Measurements from ENCODE around the gene TM9SF3.

Gene TM9SF3

DNA sequence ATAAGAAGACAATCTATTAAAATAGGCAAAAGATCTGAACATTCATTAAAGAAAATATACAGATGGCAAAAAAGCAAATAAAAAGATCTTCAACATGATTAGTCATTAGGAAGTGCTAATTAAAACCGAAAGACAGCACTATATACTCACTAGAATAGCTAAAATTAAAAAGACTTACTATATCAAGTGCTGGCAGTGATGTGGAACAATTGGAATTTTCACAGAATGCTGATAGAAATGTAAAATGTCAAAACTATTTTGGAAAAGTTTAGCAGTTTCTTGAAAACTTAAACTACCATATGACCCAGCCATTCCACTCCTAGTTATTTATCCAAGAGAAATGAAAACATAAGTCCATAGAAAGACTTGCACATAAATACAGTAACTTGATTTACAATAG, 48.1 kb downstream of the TM9SF3 start:
- TF ChIP-seq, protein P1, sequence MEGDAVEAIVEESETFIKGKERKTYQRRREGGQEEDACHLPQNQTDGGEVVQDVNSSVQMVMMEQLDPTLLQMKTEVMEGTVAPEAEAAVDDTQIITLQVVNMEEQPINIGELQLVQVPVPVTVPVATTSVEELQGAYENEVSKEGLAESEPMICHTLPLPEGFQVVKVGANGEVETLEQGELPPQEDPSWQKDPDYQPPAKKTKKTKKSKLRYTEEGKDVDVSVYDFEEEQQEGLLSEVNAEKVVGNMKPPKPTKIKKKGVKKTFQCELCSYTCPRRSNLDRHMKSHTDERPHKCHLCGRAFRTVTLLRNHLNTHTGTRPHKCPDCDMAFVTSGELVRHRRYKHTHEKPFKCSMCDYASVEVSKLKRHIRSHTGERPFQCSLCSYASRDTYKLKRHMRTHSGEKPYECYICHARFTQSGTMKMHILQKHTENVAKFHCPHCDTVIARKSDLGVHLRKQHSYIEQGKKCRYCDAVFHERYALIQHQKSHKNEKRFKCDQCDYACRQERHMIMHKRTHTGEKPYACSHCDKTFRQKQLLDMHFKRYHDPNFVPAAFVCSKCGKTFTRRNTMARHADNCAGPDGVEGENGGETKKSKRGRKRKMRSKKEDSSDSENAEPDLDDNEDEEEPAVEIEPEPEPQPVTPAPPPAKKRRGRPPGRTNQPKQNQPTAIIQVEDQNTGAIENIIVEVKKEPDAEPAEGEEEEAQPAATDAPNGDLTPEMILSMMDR (IDR thresholded peaks at IDR 0.05; ENCODE audit: control extremely low read depth, extremely low read depth, low read depth, missing control alignments): no peak
- DNase-seq (ENCODE audit: extremely low spot score): no peak
- ChIA-PET POLR2A (no interaction called here), CTCF (interaction anchor here (1.2 to 1.3 kb wide), 2 partner anchors 25 to 143 kb away, joined by 3 to 5 read pairs; partner anchors contain the start of gene TLL2)

DNA sequence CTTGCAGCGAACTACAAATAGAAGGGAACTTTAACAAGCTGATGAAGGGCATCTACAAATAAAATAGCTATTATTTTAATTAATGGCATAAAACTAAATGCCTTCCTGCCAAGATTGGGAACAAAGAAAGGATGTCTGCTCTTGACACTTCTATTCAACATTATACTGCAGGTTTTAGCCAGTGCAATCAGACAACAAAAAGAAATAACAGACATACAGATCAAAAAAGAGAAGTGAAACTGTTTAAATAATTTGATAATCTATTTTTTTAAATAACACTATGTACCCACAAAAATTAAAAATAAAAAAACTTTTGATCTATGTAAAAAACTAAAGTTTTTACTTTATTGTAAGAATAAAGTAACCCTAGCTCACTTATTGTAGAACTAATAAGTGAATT, 50.7 kb downstream of the TM9SF3 start:
- ChIA-PET CTCF (interaction anchor here (0.7 to 1.6 kb wide), 4 partner anchors 8 to 25 kb away, joined by 3 to 4 read pairs (median 4); partner anchors contain the start of gene TLL2), POLR2A (no interaction called here)
- no peak for DNase-seq (ENCODE audit: extremely low spot score)
- TF ChIP-seq, protein P1 (IDR thresholded peaks at IDR 0.05; ENCODE audit: control extremely low read depth, extremely low read depth, low read depth, missing control alignments): no peak

DNA sequence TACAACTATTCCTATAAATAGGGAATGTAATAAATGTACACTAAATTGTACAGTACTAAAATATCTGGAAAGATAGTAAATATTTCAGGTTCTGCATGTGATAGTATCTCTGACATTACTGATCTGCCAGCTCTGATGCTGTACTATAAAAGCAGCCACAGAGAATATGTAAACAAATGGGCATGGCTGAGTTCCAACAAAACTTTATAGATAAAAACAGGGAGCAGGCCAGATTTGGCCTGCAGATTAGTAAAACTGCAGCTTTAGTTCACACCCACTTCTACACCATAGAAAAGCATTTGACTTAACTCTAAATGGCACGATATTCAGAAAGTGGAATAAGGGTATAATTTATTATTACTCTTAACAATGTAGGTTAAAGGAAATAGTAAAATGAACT, 54.3 kb downstream of the TM9SF3 start:
- no peak for DNase-seq (ENCODE audit: extremely low spot score)
- POLR2A ChIA-PET: no interaction called here
- TF ChIP-seq, protein P1 (IDR thresholded peaks at IDR 0.05; ENCODE audit: control extremely low read depth, extremely low read depth, low read depth, missing control alignments): no peak
- CTCF ChIA-PET: interaction anchor here (1.9 kb wide), 1 partner anchor 22 kb away, joined by 5 read pairs; no protein-coding TSS in a partner anchor

DNA sequence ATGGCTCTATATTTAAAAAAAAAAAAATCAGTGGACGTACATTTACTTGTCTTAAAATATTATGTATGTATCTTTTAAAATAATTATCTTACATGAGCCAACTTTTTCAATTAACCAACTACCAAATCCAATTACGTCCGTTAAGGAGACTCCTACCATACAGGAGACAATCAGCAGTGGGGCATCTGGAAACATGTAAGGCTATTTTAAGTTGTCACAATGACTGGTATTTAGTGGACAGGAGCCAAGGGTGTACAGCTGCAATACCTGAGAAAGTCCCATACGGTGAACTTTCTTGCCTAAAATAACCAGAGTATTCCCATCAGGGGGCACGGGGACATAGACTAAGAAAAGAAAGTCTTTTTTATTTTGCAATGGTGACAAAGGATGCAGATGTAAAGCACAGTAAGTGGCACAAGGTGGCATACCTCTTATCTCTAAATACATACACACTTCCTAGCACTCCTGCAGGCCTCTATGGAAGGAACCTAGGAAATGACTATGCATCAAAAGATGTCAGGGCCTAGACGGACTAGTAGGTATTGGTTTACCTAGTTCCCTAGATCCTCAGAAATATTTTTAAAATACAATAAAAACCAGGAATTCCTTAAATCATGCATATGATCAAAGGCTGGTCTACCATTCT, 57.1 kb downstream of the TM9SF3 start:
- TF ChIP-seq, protein P1 (IDR thresholded peaks at IDR 0.05; ENCODE audit: control extremely low read depth, extremely low read depth, low read depth, missing control alignments): no peak
- ChIA-PET POLR2A (no interaction called here), CTCF (interaction anchor here (0.7 kb wide), 1 partner anchor 23 kb away, joined by 3 read pairs; no protein-coding TSS in a partner anchor)
- no peak for DNase-seq (ENCODE audit: extremely low spot score)

DNA sequence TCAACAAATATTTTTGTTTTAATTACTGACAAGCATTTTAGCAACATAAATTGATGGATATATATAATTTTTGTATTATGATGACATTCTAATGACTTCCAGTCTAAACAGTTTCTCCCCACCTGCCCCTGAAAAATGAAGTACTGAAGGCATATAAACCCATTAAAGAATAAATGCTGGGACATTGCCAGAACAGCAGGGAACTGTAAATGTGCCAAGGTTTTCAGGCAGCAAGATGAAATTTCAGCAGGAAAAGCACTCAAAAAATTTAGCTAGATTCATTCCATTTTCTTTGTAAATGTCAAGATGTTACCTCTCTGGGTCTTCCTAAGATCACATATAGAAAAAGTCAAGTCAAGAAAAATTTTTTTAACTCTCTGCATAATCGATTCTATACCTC, 62.1 kb downstream of the TM9SF3 start:
- TF ChIP-seq, protein P1 (IDR thresholded peaks at IDR 0.05; ENCODE audit: control extremely low read depth, extremely low read depth, low read depth, missing control alignments): no peak
- no peak for DNase-seq (ENCODE audit: extremely low spot score)
- ChIA-PET CTCF (interaction anchor here (1.9 kb wide), 1 partner anchor 14 kb away, joined by 7 read pairs; no protein-coding TSS in a partner anchor), POLR2A (no interaction called here)

DNA sequence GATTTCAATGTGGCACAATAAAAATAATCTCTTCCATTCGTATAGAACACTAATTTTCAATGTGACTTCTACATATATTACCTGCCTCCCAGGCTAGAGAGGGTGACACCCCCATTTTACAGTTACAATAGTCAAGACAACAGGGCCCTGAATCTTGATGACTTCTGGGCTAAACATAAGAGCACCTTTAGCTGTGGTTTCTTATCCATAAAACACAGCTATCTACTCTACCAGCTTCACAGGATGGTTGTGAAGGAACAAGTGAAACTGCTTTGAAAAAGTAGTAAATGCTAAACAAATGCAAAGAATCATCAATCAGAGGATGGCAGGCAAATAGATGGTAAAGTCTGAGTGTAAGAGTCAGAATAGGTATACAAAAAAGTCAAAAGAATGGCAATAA, 69.5 kb downstream of the TM9SF3 start:
- CTCF ChIA-PET: interaction anchor here (1.2 kb wide), 1 partner anchor 142 kb away, joined by 3 read pairs; no protein-coding TSS in a partner anchor
- POLR2A ChIA-PET: no interaction called here
- TF ChIP-seq, protein P1 (IDR thresholded peaks at IDR 0.05; ENCODE audit: control extremely low read depth, extremely low read depth, low read depth, missing control alignments): no peak
- no peak for DNase-seq (ENCODE audit: extremely low spot score)
